H9 (cell line): ENCODE data around the gene CCSER2. TPM values are rescaled to one million over a fixed set of nuclear protein-coding genes. Genes with fewer than 3 reads are reported as not detected.

Experiments used
- DNase-seq: peaks from one replicate; pipeline ENCODE4 v3.0.0-alpha.2; 2017
- H2AFZ ChIP-seq: one replicate; pipeline ENCODE4 v1.6.1; 2013; ENCODE audit warnings: mild to moderate bottlenecking, low read length, control low read depth, moderate library complexity
- H2AK5ac ChIP-seq: 2 replicates; pipeline ENCODE4 v1.6.1; 2013; ENCODE audit warnings: low read length, control low read depth, mixed read lengths; ENCODE audit not compliant: insufficient read length
- H2BK120ac ChIP-seq: one replicate; pipeline ENCODE4 v1.6.1; 2013; ENCODE audit warnings: low read depth, mild to moderate bottlenecking, low read length, control low read depth, inconsistent platforms; ENCODE audit not compliant: poor library complexity, severe bottlenecking
- H2BK12ac ChIP-seq: 2 replicates; pipeline ENCODE4 v1.6.1; 2013; ENCODE audit warnings: low read length, control low read depth, mixed read lengths, low read depth; ENCODE audit not compliant: insufficient read length
- H2BK15ac ChIP-seq: 2 replicates; pipeline ENCODE4 v1.6.1; 2013; ENCODE audit warnings: low read depth, low read length, control low read depth
- H2BK20ac ChIP-seq: one replicate; pipeline ENCODE4 v1.6.1; 2013; ENCODE audit warnings: low read depth, mild to moderate bottlenecking, low read length, control low read depth, inconsistent platforms; ENCODE audit not compliant: poor library complexity, severe bottlenecking
- H2BK5ac ChIP-seq: 2 replicates; pipeline ENCODE4 v1.6.1; 2013; ENCODE audit warnings: low read length, control low read depth, mixed read lengths; ENCODE audit not compliant: insufficient read length
- H3K14ac ChIP-seq: 2 replicates; pipeline ENCODE4 v1.6.1; 2013; ENCODE audit warnings: low read length, control low read depth; ENCODE audit not compliant: insufficient read depth
- H3K18ac ChIP-seq: 2 replicates; pipeline ENCODE4 v1.6.1; 2013; ENCODE audit warnings: low read depth, mild to moderate bottlenecking, mixed read lengths, low read length, control low read depth; ENCODE audit not compliant: insufficient read length
- H3K23ac ChIP-seq: 2 replicates; pipeline ENCODE4 v1.6.1; 2013; ENCODE audit warnings: low read length, control low read depth, mixed read lengths, low read depth; ENCODE audit not compliant: insufficient read length
- H3K23me2 ChIP-seq: 2 replicates; pipeline ENCODE4 v1.6.1; 2013; ENCODE audit warnings: low read depth, mild to moderate bottlenecking, mixed read lengths, low read length, control low read depth; ENCODE audit not compliant: insufficient read length, poor library complexity, severe bottlenecking
- H3K27ac ChIP-seq: 2 replicates; pipeline ENCODE4 v1.5.1; 2013; ENCODE audit warnings: low read length, control low read depth, mixed read lengths, low read depth; ENCODE audit not compliant: insufficient read length
- H3K27me3 ChIP-seq: 2 replicates; pipeline ENCODE4 v1.6.1; 2013; ENCODE audit warnings: low read length, control low read depth, inconsistent platforms; ENCODE audit not compliant: insufficient read depth
- H3K4ac ChIP-seq: 2 replicates; pipeline ENCODE4 v1.6.1; 2013; ENCODE audit warnings: low read depth, mild to moderate bottlenecking, control low read depth, inconsistent platforms, low read length, moderate library complexity
- H3K4me1 ChIP-seq: 2 replicates; pipeline ENCODE4 v1.6.1; 2013; ENCODE audit warnings: low read length, control low read depth, inconsistent platforms; ENCODE audit not compliant: insufficient read depth
- H3K4me2 ChIP-seq: 2 replicates; pipeline ENCODE4 v1.6.1; 2013; ENCODE audit warnings: low read length, control low read depth, mixed read lengths; ENCODE audit not compliant: insufficient read length, insufficient read depth
- H3K56ac ChIP-seq: 2 replicates; pipeline ENCODE4 v1.6.1; 2013; ENCODE audit warnings: low read depth, mild to moderate bottlenecking, mixed read lengths, low read length, control low read depth; ENCODE audit not compliant: insufficient read length
- H3K79me1 ChIP-seq: 2 replicates; pipeline ENCODE4 v1.6.1; 2013; ENCODE audit warnings: low read depth, mild to moderate bottlenecking, moderate library complexity, low read length, control low read depth, inconsistent platforms; ENCODE audit not compliant: insufficient read depth, poor library complexity, severe bottlenecking
- H3K79me2 ChIP-seq: 2 replicates; pipeline ENCODE4 v1.6.1; 2013; ENCODE audit warnings: low read length, control low read depth, inconsistent platforms; ENCODE audit not compliant: insufficient read depth
- H3K9ac ChIP-seq: 2 replicates; pipeline ENCODE4 v1.6.1; 2013; ENCODE audit warnings: low read length, control low read depth, mixed read lengths; ENCODE audit not compliant: insufficient read length; ENCODE audit errors: extremely low read depth
- H3K9me3 ChIP-seq: one replicate; pipeline ENCODE4 v1.6.1; 2013; ENCODE audit warnings: low read depth, low read length, inconsistent platforms; ENCODE audit not compliant: control insufficient read depth
- H3T11ph ChIP-seq: one replicate; pipeline ENCODE4 v1.6.1; 2013; ENCODE audit warnings: mild to moderate bottlenecking, low read length, control low read depth, inconsistent platforms
- H4K20me1 ChIP-seq: one replicate; pipeline ENCODE4 v1.6.1; 2013; ENCODE audit not compliant: control insufficient read depth, insufficient read length, insufficient read depth
- H4K5ac ChIP-seq: 2 replicates; pipeline ENCODE4 v1.6.1; 2013; ENCODE audit warnings: low read depth, mild to moderate bottlenecking, mixed read lengths, low read length, control low read depth; ENCODE audit not compliant: insufficient read length
- H4K8ac ChIP-seq: replicated peaks from 2 replicates; pipeline ENCODE4 v1.6.1; 2013; ENCODE audit warnings: low read length, control low read depth, mixed read lengths, low read depth; ENCODE audit not compliant: insufficient read length
- H4K91ac ChIP-seq: 2 replicates; pipeline ENCODE4 v1.6.1; 2013; ENCODE audit warnings: low read depth, mild to moderate bottlenecking, moderate library complexity, mixed read lengths, low read length, control low read depth; ENCODE audit not compliant: insufficient read length
- H3K27ac Mint-ChIP-seq, 3 experiments: 2 replicates in 2 of 3; 3 replicates in 1 of 3; pipeline ENCODE4 v1.8.0; 2020 to 2021; ENCODE audit warnings: mixed read lengths in 3 of 3, mild to moderate bottlenecking in 1 of 3, moderate library complexity in 1 of 3
- H3K27me3 Mint-ChIP-seq: 2 replicates; pipeline ENCODE4 v1.8.0; 2021; ENCODE audit warnings: low read depth, mild to moderate bottlenecking, moderate library complexity, mixed read lengths
- H3K36me3 Mint-ChIP-seq, 3 experiments: 2 replicates in 2 of 3; 3 replicates in 1 of 3; pipeline ENCODE4 v1.8.0; 2020 to 2021; ENCODE audit warnings: low read depth in 3 of 3, mixed read lengths in 3 of 3; ENCODE audit not compliant: insufficient read depth in 1 of 3
- H3K4me1 Mint-ChIP-seq, 2 experiments: 2 replicates each; pipeline ENCODE4 v1.8.0; 2020; ENCODE audit warnings: mixed read lengths in 2 of 2
- H3K4me3 Mint-ChIP-seq, 2 experiments: 2 replicates in 1 of 2; 3 replicates in 1 of 2; pipeline ENCODE4 v1.8.0; 2020 to 2021; ENCODE audit warnings: mild to moderate bottlenecking in 2 of 2, mixed read lengths in 2 of 2, moderate library complexity in 1 of 2
- H3K9me3 Mint-ChIP-seq, 2 experiments: 2 replicates in 1 of 2; 3 replicates in 1 of 2; pipeline ENCODE4 v1.8.0; 2020; ENCODE audit warnings: mild to moderate bottlenecking in 2 of 2, mixed read lengths in 2 of 2, moderate library complexity in 1 of 2
- WGBS: extraction: QIAGEN DNeasy Blood & Tissue Kit; methylation state at CpG from one replicate; pipeline ENCODE4 v1.1.7; 2013; ENCODE audit warnings: missing lambda C conversion rate, low lambda C conversion rate, mixed read lengths; ENCODE audit not compliant: insufficient read length; ENCODE audit errors: extremely low coverage; 5-methylcytosine and 5-hydroxymethylcytosine counted together
- total RNA-seq: library from RNA; stranded (reverse); gene quantifications from 2 replicates; pipeline ENCODE4 v1.2.1, GENCODE V29; 2021
- TF ChIP-seq, protein P1 (sequence below): fragments of 200-600 bp; sonication (generic); conservative IDR thresholded peaks from 3 replicates; pipeline ENCODE4 v1.8.0; 2021; ENCODE audit warnings: antibody characterized with exemption, mild to moderate bottlenecking

The CCSER2 gene
- total RNA-seq, 1 experiment from 2014 or later: 22.2 TPM

DNA sequence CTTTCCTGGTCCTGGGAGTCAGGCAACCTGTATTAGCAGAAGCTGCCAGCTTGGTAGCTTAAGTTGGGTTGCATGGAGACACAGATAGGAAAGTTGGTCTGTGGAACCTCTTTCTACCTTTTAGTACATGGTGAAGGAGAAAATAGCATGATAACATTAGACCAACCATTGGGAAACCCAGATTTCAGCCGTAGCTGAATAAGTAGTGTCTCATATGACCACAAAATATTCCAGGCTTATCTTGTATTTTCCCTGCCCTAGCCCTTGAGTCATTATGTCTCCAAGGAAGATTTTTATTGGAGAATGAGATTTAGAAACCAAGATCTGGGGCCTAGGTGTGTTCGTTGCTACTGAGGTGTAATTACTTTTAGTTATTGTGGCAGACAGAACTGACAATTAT is 67.2 kb downstream of the CCSER2 start:
- Histone ChIP-seq H2BK5ac (no peak overlapping the region), H3K9ac (no peak overlapping the region), H4K20me1 (no peaks in the 10 kb centered on the region), H3K4me2 (no peak overlapping the region), H3K56ac (no peak overlapping the region), H2BK20ac (no peak overlapping the region), H4K91ac (no peak overlapping the region), H4K5ac (no peak overlapping the region), H3K79me1 (no peaks in the 10 kb centered on the region), H2BK120ac (no peak overlapping the region), H2BK12ac (no peak overlapping the region), H3T11ph (no peak overlapping the region), H3K4ac (no peak overlapping the region), H3K23ac (no peak overlapping the region), H3K9me3 (no peaks in the 10 kb centered on the region), H4K8ac (no peak overlapping the region), H3K23me2 (no peaks in the 10 kb centered on the region), H3K18ac (no peak overlapping the region), H3K79me2 (peaks cover 1% of the 10 kb centered on the region; the same call in 1 of the 2 replicates), H3K4me1 (no peaks in the 10 kb centered on the region), H3K27me3 (no peaks in the 10 kb centered on the region), H3K14ac (no peak overlapping the region), H2AFZ (no peak overlapping the region), H2BK15ac (no peak overlapping the region), H2AK5ac (no peak overlapping the region), H3K27ac (no peak overlapping the region)
- Mint-ChIP-seq H3K27me3 (no peaks in the 10 kb centered on the region), H3K9me3 (peaks cover 17 to 24% of the 10 kb centered on the region in 2 experiments), H3K27ac (no peak overlapping the region), H3K36me3 (peaks cover 17 to 32% (median 28%) of the 10 kb centered on the region in 3 experiments), H3K4me1 (peaks cover 18 to 20% of the 10 kb centered on the region in 2 experiments), H3K4me3 (no peak overlapping the region)
- TF ChIP-seq, protein P1, sequence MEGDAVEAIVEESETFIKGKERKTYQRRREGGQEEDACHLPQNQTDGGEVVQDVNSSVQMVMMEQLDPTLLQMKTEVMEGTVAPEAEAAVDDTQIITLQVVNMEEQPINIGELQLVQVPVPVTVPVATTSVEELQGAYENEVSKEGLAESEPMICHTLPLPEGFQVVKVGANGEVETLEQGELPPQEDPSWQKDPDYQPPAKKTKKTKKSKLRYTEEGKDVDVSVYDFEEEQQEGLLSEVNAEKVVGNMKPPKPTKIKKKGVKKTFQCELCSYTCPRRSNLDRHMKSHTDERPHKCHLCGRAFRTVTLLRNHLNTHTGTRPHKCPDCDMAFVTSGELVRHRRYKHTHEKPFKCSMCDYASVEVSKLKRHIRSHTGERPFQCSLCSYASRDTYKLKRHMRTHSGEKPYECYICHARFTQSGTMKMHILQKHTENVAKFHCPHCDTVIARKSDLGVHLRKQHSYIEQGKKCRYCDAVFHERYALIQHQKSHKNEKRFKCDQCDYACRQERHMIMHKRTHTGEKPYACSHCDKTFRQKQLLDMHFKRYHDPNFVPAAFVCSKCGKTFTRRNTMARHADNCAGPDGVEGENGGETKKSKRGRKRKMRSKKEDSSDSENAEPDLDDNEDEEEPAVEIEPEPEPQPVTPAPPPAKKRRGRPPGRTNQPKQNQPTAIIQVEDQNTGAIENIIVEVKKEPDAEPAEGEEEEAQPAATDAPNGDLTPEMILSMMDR: no peak
- WGBS: no CpG with 5 or more reads among the region's 2 CpGs
- DNase-seq: no peak
